ENCODE results near the gene AGAP1. TPM values are rescaled to one million over a fixed set of nuclear protein-coding genes. Genes with fewer than 3 reads are reported as not detected.

Gene AGAP1
- polyA plus RNA-seq, 1 experiment, result 12.4 TPM

DNA sequence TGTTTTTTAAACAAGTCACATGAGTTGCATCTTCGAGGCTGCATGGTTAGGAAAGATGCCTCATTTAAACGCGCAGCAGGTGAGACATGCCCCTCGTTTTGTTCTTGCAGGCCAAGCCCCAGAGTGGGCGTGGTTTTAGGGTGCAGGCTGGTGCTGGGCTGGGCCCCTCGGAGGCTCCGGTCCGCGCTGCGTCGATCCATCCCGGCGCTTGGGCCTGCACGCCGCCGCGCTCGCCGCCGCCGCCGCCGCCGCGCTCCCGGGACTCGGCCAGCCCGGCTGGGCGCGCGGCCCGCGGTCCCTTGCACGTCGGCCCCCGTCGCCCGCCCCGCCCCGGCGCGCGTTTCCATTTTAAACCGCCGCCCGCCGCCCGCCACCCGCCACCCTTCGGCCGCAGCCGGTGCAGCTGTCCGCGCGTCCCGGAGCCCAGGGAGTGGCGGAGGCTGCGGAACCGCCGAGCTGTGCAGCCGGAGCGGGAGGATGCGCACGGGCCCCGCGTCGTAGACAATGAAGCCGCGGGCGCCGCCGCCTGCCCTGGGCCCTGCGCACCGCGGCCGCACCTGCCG, 175.5 kb downstream of the AGAP1 start:
- ChIA-PET POLR2A (no interaction called here), CTCF (interaction anchor here (1.6 to 8.2 kb wide), 3 partner anchors 71 to 77 kb away, joined by 3 to 80 read pairs (median 17); no protein-coding TSS in a partner anchor)
- no peak for DNase-seq (ENCODE audit: low read depth, low spot score)
- TF ChIP-seq, protein P1, sequence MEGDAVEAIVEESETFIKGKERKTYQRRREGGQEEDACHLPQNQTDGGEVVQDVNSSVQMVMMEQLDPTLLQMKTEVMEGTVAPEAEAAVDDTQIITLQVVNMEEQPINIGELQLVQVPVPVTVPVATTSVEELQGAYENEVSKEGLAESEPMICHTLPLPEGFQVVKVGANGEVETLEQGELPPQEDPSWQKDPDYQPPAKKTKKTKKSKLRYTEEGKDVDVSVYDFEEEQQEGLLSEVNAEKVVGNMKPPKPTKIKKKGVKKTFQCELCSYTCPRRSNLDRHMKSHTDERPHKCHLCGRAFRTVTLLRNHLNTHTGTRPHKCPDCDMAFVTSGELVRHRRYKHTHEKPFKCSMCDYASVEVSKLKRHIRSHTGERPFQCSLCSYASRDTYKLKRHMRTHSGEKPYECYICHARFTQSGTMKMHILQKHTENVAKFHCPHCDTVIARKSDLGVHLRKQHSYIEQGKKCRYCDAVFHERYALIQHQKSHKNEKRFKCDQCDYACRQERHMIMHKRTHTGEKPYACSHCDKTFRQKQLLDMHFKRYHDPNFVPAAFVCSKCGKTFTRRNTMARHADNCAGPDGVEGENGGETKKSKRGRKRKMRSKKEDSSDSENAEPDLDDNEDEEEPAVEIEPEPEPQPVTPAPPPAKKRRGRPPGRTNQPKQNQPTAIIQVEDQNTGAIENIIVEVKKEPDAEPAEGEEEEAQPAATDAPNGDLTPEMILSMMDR (IDR thresholded peaks at IDR 0.05; ENCODE audit: low read depth, low read length), result no peak
- no peaks in the 10 kb centered on the region for H3K9me3 ChIP-seq (ENCODE audit: control insufficient read depth, insufficient read depth, low read length)
- H3K4me3 ChIP-seq (ENCODE audit: low read depth, low read length), result peak overlapping the region; percentile 56
- H3K27me3 ChIP-seq (ENCODE audit: control insufficient read depth, insufficient read depth, low read length), result no peaks in the 10 kb centered on the region
- no peak overlapping the region for H3K27ac ChIP-seq (ENCODE audit: low read depth, low read length)

DNA sequence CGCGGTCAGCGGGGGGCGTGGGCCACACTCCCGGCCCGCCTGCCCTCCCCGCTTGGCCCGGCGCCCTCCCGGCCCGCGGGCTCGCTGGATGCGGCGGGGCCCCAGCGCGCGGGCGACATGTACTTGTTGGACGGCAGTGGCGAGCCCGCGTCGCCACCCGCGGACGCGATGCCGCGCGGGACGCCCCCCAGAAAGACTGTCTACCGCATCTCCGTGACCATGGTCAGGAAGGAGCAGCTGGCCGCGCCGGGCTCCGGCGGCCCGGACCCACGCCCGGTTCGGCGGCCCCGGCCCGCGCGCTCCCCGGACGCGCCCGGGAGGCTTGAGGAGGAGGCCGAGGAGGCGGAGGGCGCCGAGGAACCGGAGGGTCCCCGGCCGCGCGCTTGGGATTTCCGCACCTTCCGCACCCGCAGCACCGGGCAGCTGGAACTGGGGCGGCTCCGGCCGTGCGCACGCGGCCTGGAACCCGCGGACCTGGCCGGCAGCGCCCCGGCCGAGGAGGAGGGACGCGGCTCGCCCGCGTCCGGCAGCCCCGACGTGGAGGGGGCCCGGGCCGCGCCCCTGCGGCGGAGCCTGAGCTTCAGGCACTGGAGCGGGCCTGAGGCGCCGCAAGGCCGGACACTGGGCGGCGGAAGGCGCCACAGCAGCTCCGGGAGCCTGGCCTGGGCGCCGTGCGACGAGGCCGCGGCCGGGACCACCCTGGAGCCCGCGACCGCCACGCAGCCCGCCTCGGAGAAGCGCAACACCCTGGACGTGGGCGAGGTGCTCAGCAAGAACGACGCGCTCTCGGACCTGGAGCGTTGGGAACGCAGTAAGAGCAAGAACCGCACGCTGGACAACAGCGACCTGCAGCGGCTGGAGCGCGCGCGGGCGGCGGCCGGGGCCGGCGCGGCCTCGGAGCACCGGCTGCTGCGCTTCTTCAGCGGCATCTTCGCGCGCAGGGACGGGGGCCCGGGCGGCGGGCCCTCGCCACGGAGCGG, 176.4 kb downstream of the AGAP1 start:
- TF ChIP-seq, protein P1 (IDR thresholded peaks at IDR 0.05; ENCODE audit: low read depth, low read length), result peak; percentile 61
- POLR2A ChIA-PET, result no interaction called here
- CTCF ChIA-PET, result interaction anchor here (0.6 to 8.2 kb wide), 9 partner anchors 13 to 1115 kb away, joined by 3 to 80 read pairs (median 4); no protein-coding TSS in a partner anchor

DNA sequence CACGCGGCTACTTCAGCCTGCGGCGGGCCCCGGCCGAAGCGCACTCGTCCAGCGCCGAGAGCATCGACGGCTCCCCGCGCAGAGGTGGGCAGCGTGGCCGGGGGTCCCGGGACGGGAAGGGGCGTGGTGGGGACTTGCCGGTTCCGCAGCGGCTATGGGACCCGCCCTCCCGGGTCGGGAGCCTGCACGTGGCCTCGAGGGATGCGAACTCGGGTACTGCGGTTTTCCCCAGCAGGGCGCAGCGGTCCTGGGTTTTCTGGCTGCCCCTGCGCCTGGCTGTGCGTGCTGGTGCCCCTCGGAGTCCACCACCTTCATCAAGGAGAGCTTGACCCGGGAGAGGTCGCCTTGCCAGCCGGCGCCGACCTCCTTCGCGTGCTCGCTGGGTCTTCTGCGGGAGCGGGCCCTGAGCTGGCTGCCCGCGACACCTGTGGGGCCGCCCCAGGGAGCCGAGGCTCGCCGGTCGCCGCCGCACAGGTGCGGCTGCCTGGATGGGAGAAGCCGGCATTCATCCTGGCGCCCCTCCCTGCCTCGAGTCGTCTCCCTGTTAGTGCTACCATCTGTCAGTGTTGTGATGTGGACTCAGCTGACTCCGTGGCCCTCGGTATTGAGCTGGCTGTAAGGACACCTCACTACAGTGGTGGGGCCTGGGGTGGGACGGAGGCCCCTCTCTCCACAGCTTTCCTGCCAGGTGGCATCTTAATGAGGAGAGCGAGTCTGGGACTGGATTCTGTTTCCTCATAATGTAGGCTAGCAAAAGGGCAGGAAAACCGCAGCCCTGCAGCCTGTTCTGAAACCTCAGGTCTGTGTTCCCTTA, 177.3 kb downstream of the AGAP1 start:
- TF ChIP-seq, protein P1 (IDR thresholded peaks at IDR 0.05; ENCODE audit: low read depth, low read length), result no peak
- no peaks in the 10 kb centered on the region for H3K27me3 ChIP-seq (ENCODE audit: control insufficient read depth, insufficient read depth, low read length)
- ChIA-PET POLR2A (no interaction called here), CTCF (interaction anchor here (0.6 to 8.2 kb wide), 5 partner anchors 16 to 192 kb away, joined by 3 to 80 read pairs (median 4); no protein-coding TSS in a partner anchor)
- no peaks in the 10 kb centered on the region for H3K9me3 ChIP-seq (ENCODE audit: control insufficient read depth, insufficient read depth, low read length)
- peak overlapping the region; percentile 56 for H3K4me3 ChIP-seq (ENCODE audit: low read depth, low read length)
- no peak for DNase-seq (ENCODE audit: low read depth, low spot score)
- no peak overlapping the region for H3K27ac ChIP-seq (ENCODE audit: low read depth, low read length)

More for the DNA sequence above, 176.4 kb downstream of the AGAP1 start:
- peak; percentile 47 for DNase-seq (ENCODE audit: low read depth, low spot score)
- no peak overlapping the region for H3K27ac ChIP-seq (ENCODE audit: low read depth, low read length)
- H3K9me3 ChIP-seq (ENCODE audit: control insufficient read depth, insufficient read depth, low read length), result no peaks in the 10 kb centered on the region
- H3K27me3 ChIP-seq (ENCODE audit: control insufficient read depth, insufficient read depth, low read length), result no peaks in the 10 kb centered on the region
- peak overlapping the region; percentile 56 for H3K4me3 ChIP-seq (ENCODE audit: low read depth, low read length)

DNA sequence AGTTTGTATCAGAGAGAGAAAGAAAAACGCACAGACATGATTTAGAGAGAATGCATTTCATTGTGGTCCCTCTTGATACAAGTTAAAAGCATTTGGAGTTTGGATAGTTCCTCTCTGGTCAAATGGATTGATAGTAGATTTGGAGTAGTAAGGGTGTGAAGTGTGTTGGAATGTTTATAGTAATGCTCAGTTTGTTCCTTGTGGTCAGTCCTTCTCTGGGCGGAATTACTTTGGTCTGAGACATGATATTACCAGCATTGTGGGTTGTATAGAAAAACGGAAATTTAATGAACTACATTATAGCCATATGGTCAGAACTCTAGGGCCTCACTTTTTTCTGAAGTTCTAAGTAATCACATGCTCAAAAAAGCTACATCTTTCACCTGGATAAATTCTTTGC, 178.9 kb downstream of the AGAP1 start:
- Histone ChIP-seq H3K27me3 (ENCODE audit: control insufficient read depth, insufficient read depth, low read length) (no peaks in the 10 kb centered on the region), H3K4me3 (ENCODE audit: low read depth, low read length) (no peak overlapping the region), H3K9me3 (ENCODE audit: control insufficient read depth, insufficient read depth, low read length) (no peaks in the 10 kb centered on the region), H3K27ac (ENCODE audit: low read depth, low read length) (no peak overlapping the region)
- POLR2A ChIA-PET, result no interaction called here
- CTCF ChIA-PET, result interaction anchor here (2.4 to 8.2 kb wide), 2 partner anchors 74 to 79 kb away, joined by 11 to 80 read pairs; no protein-coding TSS in a partner anchor
- TF ChIP-seq, protein P1 (IDR thresholded peaks at IDR 0.05; ENCODE audit: low read depth, low read length), result no peak
- no peak for DNase-seq (ENCODE audit: low read depth, low spot score)

Measured in AG04450 (cell line).